K562 (cell line): Measurements from ENCODE around the gene MTHFR. TPM values are rescaled to one million over a fixed set of nuclear protein-coding genes. Genes with fewer than 3 reads are reported as not detected.
A peak's percentile ranks its signal among the peaks of the same experiment; 100 is the strongest.

Source experiments
- ARID1B ChIP-seq: fragments of 450-650 bp; IDR thresholded peaks from 2 replicates; pipeline ENCODE4 v1.6.1; 2016; ENCODE audit warnings: antibody characterized with exemption, mild to moderate bottlenecking, inconsistent platforms
- DIDO1 ChIP-seq: fragments of 450-650 bp; IDR thresholded peaks from 2 replicates; pipeline ENCODE4 v1.6.1; 2016; ENCODE audit warnings: low read depth, missing biosample characterization, missing genetic modification characterization
- FOSL1 ChIP-seq: fragments of 200-800 bp; sonication (Bioruptor generic); conservative IDR thresholded peaks from 2 replicates; pipeline ENCODE4 v1.6.1; 2016; ENCODE audit warnings: missing genetic modification characterization, missing compliant biosample characterization
- FOXM1 ChIP-seq, 2 experiments: fragments of 450-650 bp in 1 of 2; sonication (generic) in 1 of 2; formaldehyde crosslinking in 1 of 2; IDR thresholded peaks; 2 replicates each; pipeline versions ENCODE4 v1.6.1 to v1.9.0; 2017 to 2022; ENCODE audit warnings: low read depth in 2 of 2, mild to moderate bottlenecking in 2 of 2, missing genetic modification reagents in 1 of 2, moderate library complexity in 1 of 2
- GABPB1 ChIP-seq: sonication (generic); formaldehyde crosslinking; IDR thresholded peaks from 2 replicates; pipeline ENCODE4 v1.8.0; 2022; ENCODE audit warnings: mild to moderate bottlenecking, missing genetic modification reagents
- MBD2 ChIP-seq: sonication (generic); IDR thresholded peaks from 2 replicates; pipeline ENCODE4 v1.6.1; 2016; ENCODE audit warnings: low read depth, borderline replicate concordance
- MCM3 ChIP-seq: fragments of 450-650 bp; IDR thresholded peaks from 2 replicates; pipeline ENCODE4 v1.6.1; 2016
- MTA1 ChIP-seq: fragments of 450-650 bp; IDR thresholded peaks from 2 replicates; pipeline ENCODE4 v1.6.1; 2017; ENCODE audit warnings: borderline replicate concordance
- MYC ChIP-seq, 2 experiments: fragments of 250-450 bp in 1 of 2; sonication (Bioruptor Pico) in 1 of 2; IDR thresholded peaks; 2 replicates each; pipeline versions ENCODE4 v1.5.1 to v1.6.1; 2012 to 2021; ENCODE audit warnings: low read depth in 2 of 2, borderline replicate concordance in 1 of 2, improper control_type of control experiment in 1 of 2, low read length in 1 of 2, mild to moderate bottlenecking in 1 of 2, moderate library complexity in 1 of 2
- NONO ChIP-seq, 2 experiments: fragments of 200-400 bp in 1 of 2; fragments of 450-650 bp in 1 of 2; formaldehyde crosslinking in 1 of 2; IDR thresholded peaks; 2 replicates each; pipeline ENCODE4 v1.6.1; 2017; ENCODE audit warnings: low read depth in 2 of 2, mild to moderate bottlenecking in 2 of 2, moderate library complexity in 2 of 2, low read length in 1 of 2
- RAD21 ChIP-seq, 2 experiments: fragments of 250-450 bp in 1 of 2; fragments of 450-650 bp in 1 of 2; sonication (Bioruptor Pico) in 1 of 2; formaldehyde crosslinking in 1 of 2; IDR thresholded peaks in 1 of 2; conservative IDR thresholded peaks in 1 of 2; 2 replicates each; pipeline versions ENCODE4 v1.4.0 to v1.8.0; 2020 to 2022; ENCODE audit warnings: mild to moderate bottlenecking in 2 of 2, moderate library complexity in 1 of 2
- RBM34 ChIP-seq: fragments of 200-400 bp; formaldehyde crosslinking; IDR thresholded peaks from 2 replicates; pipeline ENCODE4 v1.6.1; 2018; ENCODE audit warnings: low read length, borderline replicate concordance; ENCODE audit not compliant: insufficient read depth
- SRSF3 ChIP-seq: fragments of 200-400 bp; formaldehyde crosslinking; IDR thresholded peaks from 2 replicates; pipeline ENCODE4 v1.6.1; 2016; ENCODE audit warnings: mild to moderate bottlenecking, low read length, moderate library complexity; ENCODE audit not compliant: insufficient read depth
- TAF9B ChIP-seq: fragments of 450-650 bp; IDR thresholded peaks from 2 replicates; pipeline ENCODE4 v1.6.1; 2018; ENCODE audit warnings: mild to moderate bottlenecking; ENCODE audit not compliant: partially characterized antibody
- ZNF146 ChIP-seq: IDR thresholded peaks from one replicate; pipeline ENCODE4 v1.6.1; 2018; ENCODE audit warnings: missing compliant biosample characterization; ENCODE audit not compliant: unreplicated experiment
- ZNF282 ChIP-seq: sonication (generic); formaldehyde crosslinking; IDR thresholded peaks from 2 replicates; pipeline ENCODE4 v1.8.1; 2023; ENCODE audit warnings: missing genetic modification reagents
- ZNF551 ChIP-seq: fragments of 250-450 bp; sonication (Bioruptor Pico); IDR thresholded peaks from 2 replicates; pipeline ENCODE4 v1.5.0; 2021; ENCODE audit warnings: mild to moderate bottlenecking, moderate library complexity
- polyA plus RNA-seq, 8 experiments: library from polyadenylated mRNA; depleted of rRNA in 4 of 8; stranded (reverse) in 5 of 8; unstranded in 3 of 8; fragments of >200 nt; fragmentation: Nextera tagmentation in 2 of 8; fragmentation: Illumina TruSeq in 1 of 8; extraction: Ambion mirVana in 2 of 8; extraction: Trizol in 1 of 8; gene quantifications; 2 replicates each; pipeline versions ENCODE4 v1.2.1 to v1.2.3, GENCODE V29; 2011 to 2014; ENCODE audit warnings: inconsistent platforms in 1 of 8, missing spikeins in 1 of 8
- total RNA-seq, 7 experiments: library from RNA; depleted of rRNA in 6 of 7; stranded (reverse); fragments of >200 nt in 6 of 7; fragmentation: Illumina TruSeq in 2 of 7; extraction: Trizol in 2 of 7; gene quantifications; 2 replicates each; pipeline versions ENCODE4 v1.2.1 to v1.2.3, GENCODE V29; 2011 to 2021; ENCODE audit warnings: low replicate concordance in 1 of 7
- TF ChIP-seq, protein P1 (sequence below): fragments of 250-450 bp; sonication (Bioruptor Pico); IDR thresholded peaks from 2 replicates; pipeline ENCODE4 v1.4.0; 2020
- TF ChIP-seq, protein P2 (sequence below): fragments of 250-450 bp; sonication (Bioruptor Pico); IDR thresholded peaks from 2 replicates; pipeline ENCODE4 v1.9.0; 2021; ENCODE audit warnings: mild to moderate bottlenecking, inconsistent platforms
- TF ChIP-seq, protein P3 (sequence below): fragments of 200-800 bp; sonication (Bioruptor generic); IDR thresholded peaks from 2 replicates; pipeline ENCODE4 v1.6.1; 2017; ENCODE audit warnings: missing genetic modification characterization, missing compliant biosample characterization
- TF ChIP-seq, protein P4 (sequence below): fragments of 250-450 bp; sonication (Bioruptor Pico); IDR thresholded peaks from 2 replicates; pipeline ENCODE4 v1.5.0; 2020; ENCODE audit warnings: mild to moderate bottlenecking

Gene MTHFR
- total and polyA plus RNA-seq, 9 of the 15 experiments (the other 6 are each of a cell fraction or from before 2014, with no cell fraction given): 5.0 to 104 (median 62.6) TPM

DNA sequence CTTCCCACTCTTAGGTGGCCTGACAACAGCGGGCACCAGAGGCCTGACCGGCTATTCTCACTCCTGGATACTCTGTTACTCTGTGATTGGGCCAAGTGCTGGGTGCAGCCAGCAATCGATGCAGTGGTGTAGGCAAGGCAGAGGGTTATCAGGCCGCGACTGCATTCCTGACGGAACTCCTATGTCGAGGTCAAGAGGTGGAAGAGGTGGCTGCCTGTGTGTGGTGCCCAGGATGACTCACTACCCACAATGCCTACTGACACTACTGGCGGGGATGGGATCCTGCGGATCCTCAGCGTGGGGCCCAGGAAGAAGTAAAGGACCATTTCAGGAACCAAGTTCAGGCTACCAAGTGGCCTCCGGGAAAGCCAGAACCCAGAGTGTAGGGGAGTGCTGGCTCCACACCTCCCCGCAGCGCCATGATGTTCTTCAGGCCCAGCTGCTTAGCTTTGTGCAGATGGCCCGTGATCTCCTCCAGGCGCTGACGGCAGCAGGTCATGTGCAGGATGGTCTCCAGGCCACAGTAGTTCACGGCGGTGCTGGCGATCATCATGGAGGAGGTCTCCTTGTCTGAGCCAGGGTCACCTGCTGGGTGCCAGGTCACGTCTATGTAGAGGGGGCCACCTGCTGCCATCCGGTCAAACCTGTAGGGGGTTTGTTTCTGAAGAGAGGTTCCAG lies 4.9 kb downstream of the MTHFR start (continued):
- TF ChIP-seq, protein P1, sequence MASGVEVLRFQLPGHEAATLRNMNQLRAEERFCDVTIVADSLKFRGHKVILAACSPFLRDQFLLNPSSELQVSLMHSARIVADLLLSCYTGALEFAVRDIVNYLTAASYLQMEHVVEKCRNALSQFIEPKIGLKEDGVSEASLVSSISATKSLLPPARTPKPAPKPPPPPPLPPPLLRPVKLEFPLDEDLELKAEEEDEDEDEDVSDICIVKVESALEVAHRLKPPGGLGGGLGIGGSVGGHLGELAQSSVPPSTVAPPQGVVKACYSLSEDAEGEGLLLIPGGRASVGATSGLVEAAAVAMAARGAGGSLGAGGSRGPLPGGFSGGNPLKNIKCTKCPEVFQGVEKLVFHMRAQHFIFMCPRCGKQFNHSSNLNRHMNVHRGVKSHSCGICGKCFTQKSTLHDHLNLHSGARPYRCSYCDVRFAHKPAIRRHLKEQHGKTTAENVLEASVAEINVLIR (CRISPR knock-in tag): peak; percentile 8; the same call in 1 of the 2 replicates
- TF ChIP-seq SRSF3 (no peak), ARID1B (no peak), RBM34 (no peak), FOXM1 (IDR thresholded peaks at IDR 0.05; ENCODE audit: low read depth) (no peak), FOXM1 (CRISPR knock-in tag; IDR thresholded peaks at IDR 0.05; ENCODE audit: low read depth) (no peak), ZNF282 (CRISPR knock-in tag) (no peak), DIDO1 (tag) (no peak), NONO (IDR thresholded peaks at IDR 0.05; ENCODE audit: low read depth in 2 of 2, low read length in 1 of 2) (no peak), MYC (IDR thresholded peaks at IDR 0.05; ENCODE audit: low read depth, low read length) (peak; percentile 22), MYC (CRISPR knock-in tag; IDR thresholded peaks at IDR 0.05; ENCODE audit: borderline replicate concordance, low read depth) (peak; percentile 15; the same call in 1 of the 2 replicates), ZNF146 (no peak), ZNF551 (no peak), MTA1 (no peak; the same call in 1 of the 2 replicates), MBD2 (0 out of 2 replicates have a peak, but pooled peaks have one; percentile 3), GABPB1 (CRISPR knock-in tag) (peak; percentile 68; the same call in 1 of the 2 replicates), TAF9B (no peak), MCM3 (no peak), RAD21 (CRISPR knock-in tag; conservative IDR thresholded peaks at IDR 0.05 in 1 of 2, IDR thresholded peaks at IDR 0.05 in 1 of 2) (no peak), FOSL1 (tag) (peak; percentile 93)
- TF ChIP-seq, protein P2, sequence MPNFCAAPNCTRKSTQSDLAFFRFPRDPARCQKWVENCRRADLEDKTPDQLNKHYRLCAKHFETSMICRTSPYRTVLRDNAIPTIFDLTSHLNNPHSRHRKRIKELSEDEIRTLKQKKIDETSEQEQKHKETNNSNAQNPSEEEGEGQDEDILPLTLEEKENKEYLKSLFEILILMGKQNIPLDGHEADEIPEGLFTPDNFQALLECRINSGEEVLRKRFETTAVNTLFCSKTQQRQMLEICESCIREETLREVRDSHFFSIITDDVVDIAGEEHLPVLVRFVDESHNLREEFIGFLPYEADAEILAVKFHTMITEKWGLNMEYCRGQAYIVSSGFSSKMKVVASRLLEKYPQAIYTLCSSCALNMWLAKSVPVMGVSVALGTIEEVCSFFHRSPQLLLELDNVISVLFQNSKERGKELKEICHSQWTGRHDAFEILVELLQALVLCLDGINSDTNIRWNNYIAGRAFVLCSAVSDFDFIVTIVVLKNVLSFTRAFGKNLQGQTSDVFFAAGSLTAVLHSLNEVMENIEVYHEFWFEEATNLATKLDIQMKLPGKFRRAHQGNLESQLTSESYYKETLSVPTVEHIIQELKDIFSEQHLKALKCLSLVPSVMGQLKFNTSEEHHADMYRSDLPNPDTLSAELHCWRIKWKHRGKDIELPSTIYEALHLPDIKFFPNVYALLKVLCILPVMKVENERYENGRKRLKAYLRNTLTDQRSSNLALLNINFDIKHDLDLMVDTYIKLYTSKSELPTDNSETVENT: no peak
- TF ChIP-seq, protein P3, sequence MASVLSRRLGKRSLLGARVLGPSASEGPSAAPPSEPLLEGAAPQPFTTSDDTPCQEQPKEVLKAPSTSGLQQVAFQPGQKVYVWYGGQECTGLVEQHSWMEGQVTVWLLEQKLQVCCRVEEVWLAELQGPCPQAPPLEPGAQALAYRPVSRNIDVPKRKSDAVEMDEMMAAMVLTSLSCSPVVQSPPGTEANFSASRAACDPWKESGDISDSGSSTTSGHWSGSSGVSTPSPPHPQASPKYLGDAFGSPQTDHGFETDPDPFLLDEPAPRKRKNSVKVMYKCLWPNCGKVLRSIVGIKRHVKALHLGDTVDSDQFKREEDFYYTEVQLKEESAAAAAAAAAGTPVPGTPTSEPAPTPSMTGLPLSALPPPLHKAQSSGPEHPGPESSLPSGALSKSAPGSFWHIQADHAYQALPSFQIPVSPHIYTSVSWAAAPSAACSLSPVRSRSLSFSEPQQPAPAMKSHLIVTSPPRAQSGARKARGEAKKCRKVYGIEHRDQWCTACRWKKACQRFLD: no peak
- TF ChIP-seq, protein P4, sequence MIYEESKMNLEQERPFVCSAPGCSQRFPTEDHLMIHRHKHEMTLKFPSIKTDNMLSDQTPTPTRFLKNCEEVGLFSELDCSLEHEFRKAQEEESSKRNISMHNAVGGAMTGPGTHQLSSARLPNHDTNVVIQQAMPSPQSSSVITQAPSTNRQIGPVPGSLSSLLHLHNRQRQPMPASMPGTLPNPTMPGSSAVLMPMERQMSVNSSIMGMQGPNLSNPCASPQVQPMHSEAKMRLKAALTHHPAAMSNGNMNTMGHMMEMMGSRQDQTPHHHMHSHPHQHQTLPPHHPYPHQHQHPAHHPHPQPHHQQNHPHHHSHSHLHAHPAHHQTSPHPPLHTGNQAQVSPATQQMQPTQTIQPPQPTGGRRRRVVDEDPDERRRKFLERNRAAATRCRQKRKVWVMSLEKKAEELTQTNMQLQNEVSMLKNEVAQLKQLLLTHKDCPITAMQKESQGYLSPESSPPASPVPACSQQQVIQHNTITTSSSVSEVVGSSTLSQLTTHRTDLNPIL: no peak
